GM23338 (cell line): Measurements from ENCODE around the gene AATF.

Experiments
- CREB1 ChIP-seq: fragments of 250-450 bp; sonication (Bioruptor Pico); IDR thresholded peaks from 2 replicates; pipeline ENCODE4 v1.5.0; 2020; ENCODE audit warnings: low read depth, mild to moderate bottlenecking, moderate library complexity
- EZH2 ChIP-seq: fragments of 200-600 bp; sonication (generic); IDR thresholded peaks from one replicate; pipeline ENCODE4 v1.8.0; 2017; ENCODE audit warnings: antibody characterized with exemption, mild to moderate bottlenecking, low read depth; ENCODE audit not compliant: unreplicated experiment
- EZH2phosphoT487 ChIP-seq: fragments of 200-600 bp; sonication (generic); IDR thresholded peaks from one replicate; pipeline ENCODE4 v1.8.1; 2018; ENCODE audit warnings: antibody characterized with exemption; ENCODE audit not compliant: unreplicated experiment
- JUNB ChIP-seq: IDR thresholded peaks from one replicate; pipeline ENCODE4 v1.6.1; 2016; ENCODE audit warnings: antibody characterized with exemption; ENCODE audit not compliant: unreplicated experiment
- NANOG ChIP-seq: IDR thresholded peaks from 2 replicates; pipeline ENCODE4 v1.6.1; 2016; ENCODE audit warnings: antibody characterized with exemption, borderline replicate concordance
- POLR2AphosphoS5 ChIP-seq: IDR thresholded peaks from 2 replicates; pipeline ENCODE4 v1.6.1; 2016; ENCODE audit warnings: antibody characterized with exemption, low read depth
- STAT1 ChIP-seq: IDR thresholded peaks from one replicate; pipeline ENCODE4 v1.6.1; 2016; ENCODE audit warnings: antibody characterized with exemption; ENCODE audit not compliant: unreplicated experiment
- ZNF114 ChIP-seq: fragments of 250-450 bp; sonication (Bioruptor Pico); IDR thresholded peaks from 2 replicates; pipeline ENCODE4 v1.5.0; 2020; ENCODE audit warnings: mild to moderate bottlenecking, moderate library complexity
- ZNF331 ChIP-seq: fragments of 250-450 bp; sonication (Bioruptor Pico); IDR thresholded peaks from 2 replicates; pipeline ENCODE4 v1.5.0; 2020; ENCODE audit warnings: low read depth, mild to moderate bottlenecking, moderate library complexity
- TF ChIP-seq, protein P1 (sequence below), 2 experiments: fragments of 200-600 bp in 1 of 2; sonication (generic) in 1 of 2; conservative IDR thresholded peaks; 2 replicates each; pipeline versions ENCODE4 v1.5.1 to v1.6.1; 2016 to 2017; ENCODE audit warnings: antibody characterized with exemption in 2 of 2, low read depth in 2 of 2, mild to moderate bottlenecking in 2 of 2, moderate library complexity in 1 of 2
- TF ChIP-seq, protein P2 (sequence below): IDR thresholded peaks from one replicate; pipeline ENCODE4 v1.6.1; 2018; ENCODE audit warnings: antibody characterized with exemption; ENCODE audit not compliant: unreplicated experiment
- TF ChIP-seq, protein P3 (sequence below): IDR thresholded peaks from 2 replicates; pipeline ENCODE4 v1.6.1; 2016; ENCODE audit warnings: antibody characterized with exemption
- TF ChIP-seq, protein P4 (sequence below): fragments of 250-450 bp; sonication (Bioruptor Pico); IDR thresholded peaks from 2 replicates; pipeline ENCODE4 v1.5.0; 2020; ENCODE audit warnings: mild to moderate bottlenecking, moderate library complexity

DNA sequence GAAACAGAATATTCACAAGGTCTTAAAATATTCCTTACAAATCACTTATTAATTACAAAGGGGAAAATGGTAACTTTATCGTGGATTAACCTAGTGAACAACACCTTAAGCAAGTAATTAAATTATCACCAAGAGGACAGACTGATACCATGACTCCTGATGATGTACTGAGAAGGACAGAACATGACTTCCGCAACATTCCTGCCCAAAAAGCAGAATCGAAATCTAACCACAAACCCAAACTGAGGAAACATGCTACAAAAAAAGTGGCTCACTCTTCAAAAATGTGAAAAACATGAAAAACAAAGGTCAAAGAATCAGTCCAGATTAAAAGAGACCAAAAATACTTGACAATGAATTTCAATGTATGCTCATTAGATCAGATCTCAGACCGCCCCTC lies 151.5 kb downstream of the AATF start:
- TF ChIP-seq, protein P1, sequence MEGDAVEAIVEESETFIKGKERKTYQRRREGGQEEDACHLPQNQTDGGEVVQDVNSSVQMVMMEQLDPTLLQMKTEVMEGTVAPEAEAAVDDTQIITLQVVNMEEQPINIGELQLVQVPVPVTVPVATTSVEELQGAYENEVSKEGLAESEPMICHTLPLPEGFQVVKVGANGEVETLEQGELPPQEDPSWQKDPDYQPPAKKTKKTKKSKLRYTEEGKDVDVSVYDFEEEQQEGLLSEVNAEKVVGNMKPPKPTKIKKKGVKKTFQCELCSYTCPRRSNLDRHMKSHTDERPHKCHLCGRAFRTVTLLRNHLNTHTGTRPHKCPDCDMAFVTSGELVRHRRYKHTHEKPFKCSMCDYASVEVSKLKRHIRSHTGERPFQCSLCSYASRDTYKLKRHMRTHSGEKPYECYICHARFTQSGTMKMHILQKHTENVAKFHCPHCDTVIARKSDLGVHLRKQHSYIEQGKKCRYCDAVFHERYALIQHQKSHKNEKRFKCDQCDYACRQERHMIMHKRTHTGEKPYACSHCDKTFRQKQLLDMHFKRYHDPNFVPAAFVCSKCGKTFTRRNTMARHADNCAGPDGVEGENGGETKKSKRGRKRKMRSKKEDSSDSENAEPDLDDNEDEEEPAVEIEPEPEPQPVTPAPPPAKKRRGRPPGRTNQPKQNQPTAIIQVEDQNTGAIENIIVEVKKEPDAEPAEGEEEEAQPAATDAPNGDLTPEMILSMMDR (conservative IDR thresholded peaks at IDR 0.05; ENCODE audit: low read depth in 2 of 2): no peak
- TF ChIP-seq POLR2AphosphoS5 (no peak), EZH2 (no peak), ZNF331 (CRISPR knock-in tag) (no peak), EZH2phosphoT487 (no peak), CREB1 (CRISPR knock-in tag) (no peak), JUNB (no peak), STAT1 (no peak), NANOG (no peak), ZNF114 (CRISPR knock-in tag) (no peak)
- TF ChIP-seq, protein P2, sequence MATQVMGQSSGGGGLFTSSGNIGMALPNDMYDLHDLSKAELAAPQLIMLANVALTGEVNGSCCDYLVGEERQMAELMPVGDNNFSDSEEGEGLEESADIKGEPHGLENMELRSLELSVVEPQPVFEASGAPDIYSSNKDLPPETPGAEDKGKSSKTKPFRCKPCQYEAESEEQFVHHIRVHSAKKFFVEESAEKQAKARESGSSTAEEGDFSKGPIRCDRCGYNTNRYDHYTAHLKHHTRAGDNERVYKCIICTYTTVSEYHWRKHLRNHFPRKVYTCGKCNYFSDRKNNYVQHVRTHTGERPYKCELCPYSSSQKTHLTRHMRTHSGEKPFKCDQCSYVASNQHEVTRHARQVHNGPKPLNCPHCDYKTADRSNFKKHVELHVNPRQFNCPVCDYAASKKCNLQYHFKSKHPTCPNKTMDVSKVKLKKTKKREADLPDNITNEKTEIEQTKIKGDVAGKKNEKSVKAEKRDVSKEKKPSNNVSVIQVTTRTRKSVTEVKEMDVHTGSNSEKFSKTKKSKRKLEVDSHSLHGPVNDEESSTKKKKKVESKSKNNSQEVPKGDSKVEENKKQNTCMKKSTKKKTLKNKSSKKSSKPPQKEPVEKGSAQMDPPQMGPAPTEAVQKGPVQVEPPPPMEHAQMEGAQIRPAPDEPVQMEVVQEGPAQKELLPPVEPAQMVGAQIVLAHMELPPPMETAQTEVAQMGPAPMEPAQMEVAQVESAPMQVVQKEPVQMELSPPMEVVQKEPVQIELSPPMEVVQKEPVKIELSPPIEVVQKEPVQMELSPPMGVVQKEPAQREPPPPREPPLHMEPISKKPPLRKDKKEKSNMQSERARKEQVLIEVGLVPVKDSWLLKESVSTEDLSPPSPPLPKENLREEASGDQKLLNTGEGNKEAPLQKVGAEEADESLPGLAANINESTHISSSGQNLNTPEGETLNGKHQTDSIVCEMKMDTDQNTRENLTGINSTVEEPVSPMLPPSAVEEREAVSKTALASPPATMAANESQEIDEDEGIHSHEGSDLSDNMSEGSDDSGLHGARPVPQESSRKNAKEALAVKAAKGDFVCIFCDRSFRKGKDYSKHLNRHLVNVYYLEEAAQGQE: no peak
- TF ChIP-seq, protein P3, sequence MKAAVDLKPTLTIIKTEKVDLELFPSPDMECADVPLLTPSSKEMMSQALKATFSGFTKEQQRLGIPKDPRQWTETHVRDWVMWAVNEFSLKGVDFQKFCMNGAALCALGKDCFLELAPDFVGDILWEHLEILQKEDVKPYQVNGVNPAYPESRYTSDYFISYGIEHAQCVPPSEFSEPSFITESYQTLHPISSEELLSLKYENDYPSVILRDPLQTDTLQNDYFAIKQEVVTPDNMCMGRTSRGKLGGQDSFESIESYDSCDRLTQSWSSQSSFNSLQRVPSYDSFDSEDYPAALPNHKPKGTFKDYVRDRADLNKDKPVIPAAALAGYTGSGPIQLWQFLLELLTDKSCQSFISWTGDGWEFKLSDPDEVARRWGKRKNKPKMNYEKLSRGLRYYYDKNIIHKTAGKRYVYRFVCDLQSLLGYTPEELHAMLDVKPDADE: no peak
- TF ChIP-seq, protein P4, sequence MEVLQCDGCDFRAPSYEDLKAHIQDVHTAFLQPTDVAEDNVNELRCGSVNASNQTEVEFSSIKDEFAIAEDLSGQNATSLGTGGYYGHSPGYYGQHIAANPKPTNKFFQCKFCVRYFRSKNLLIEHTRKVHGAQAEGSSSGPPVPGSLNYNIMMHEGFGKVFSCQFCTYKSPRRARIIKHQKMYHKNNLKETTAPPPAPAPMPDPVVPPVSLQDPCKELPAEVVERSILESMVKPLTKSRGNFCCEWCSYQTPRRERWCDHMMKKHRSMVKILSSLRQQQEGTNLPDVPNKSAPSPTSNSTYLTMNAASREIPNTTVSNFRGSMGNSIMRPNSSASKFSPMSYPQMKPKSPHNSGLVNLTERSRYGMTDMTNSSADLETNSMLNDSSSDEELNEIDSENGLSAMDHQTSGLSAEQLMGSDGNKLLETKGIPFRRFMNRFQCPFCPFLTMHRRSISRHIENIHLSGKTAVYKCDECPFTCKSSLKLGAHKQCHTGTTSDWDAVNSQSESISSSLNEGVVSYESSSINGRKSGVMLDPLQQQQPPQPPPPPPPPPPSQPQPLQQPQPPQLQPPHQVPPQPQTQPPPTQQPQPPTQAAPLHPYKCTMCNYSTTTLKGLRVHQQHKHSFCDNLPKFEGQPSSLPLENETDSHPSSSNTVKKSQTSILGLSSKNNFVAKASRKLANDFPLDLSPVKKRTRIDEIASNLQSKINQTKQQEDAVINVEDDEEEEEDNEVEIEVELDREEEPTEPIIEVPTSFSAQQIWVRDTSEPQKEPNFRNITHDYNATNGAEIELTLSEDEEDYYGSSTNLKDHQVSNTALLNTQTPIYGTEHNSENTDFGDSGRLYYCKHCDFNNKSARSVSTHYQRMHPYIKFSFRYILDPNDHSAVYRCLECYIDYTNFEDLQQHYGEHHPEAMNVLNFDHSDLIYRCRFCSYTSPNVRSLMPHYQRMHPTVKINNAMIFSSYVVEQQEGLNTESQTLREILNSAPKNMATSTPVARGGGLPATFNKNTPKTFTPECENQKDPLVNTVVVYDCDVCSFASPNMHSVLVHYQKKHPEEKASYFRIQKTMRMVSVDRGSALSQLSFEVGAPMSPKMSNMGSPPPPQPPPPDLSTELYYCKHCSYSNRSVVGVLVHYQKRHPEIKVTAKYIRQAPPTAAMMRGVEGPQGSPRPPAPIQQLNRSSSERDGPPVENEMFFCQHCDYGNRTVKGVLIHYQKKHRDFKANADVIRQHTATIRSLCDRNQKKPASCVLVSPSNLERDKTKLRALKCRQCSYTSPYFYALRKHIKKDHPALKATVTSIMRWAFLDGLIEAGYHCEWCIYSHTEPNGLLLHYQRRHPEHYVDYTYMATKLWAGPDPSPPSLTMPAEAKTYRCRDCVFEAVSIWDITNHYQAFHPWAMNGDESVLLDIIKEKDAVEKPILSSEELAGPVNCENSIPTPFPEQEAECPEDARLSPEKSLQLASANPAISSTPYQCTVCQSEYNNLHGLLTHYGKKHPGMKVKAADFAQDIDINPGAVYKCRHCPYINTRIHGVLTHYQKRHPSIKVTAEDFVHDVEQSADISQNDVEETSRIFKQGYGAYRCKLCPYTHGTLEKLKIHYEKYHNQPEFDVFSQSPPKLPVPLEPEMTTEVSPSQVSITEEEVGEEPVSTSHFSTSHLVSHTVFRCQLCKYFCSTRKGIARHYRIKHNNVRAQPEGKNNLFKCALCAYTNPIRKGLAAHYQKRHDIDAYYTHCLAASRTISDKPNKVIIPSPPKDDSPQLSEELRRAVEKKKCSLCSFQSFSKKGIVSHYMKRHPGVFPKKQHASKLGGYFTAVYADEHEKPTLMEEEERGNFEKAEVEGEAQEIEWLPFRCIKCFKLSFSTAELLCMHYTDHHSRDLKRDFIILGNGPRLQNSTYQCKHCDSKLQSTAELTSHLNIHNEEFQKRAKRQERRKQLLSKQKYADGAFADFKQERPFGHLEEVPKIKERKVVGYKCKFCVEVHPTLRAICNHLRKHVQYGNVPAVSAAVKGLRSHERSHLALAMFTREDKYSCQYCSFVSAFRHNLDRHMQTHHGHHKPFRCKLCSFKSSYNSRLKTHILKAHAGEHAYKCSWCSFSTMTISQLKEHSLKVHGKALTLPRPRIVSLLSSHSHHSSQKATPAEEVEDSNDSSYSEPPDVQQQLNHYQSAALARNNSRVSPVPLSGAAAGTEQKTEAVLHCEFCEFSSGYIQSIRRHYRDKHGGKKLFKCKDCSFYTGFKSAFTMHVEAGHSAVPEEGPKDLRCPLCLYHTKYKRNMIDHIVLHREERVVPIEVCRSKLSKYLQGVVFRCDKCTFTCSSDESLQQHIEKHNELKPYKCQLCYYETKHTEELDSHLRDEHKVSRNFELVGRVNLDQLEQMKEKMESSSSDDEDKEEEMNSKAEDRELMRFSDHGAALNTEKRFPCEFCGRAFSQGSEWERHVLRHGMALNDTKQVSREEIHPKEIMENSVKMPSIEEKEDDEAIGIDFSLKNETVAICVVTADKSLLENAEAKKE (CRISPR knock-in tag): no peak
